ENCODE data around the gene SH3TC1.

- TF ChIP-seq CTCF (IDR thresholded peaks at IDR 0.05; ENCODE audit: insufficient read depth, low read length) (no peak), REST (IDR thresholded peaks at IDR 0.05; ENCODE audit: insufficient replicate concordance, low read depth) (no peak)
Observed at GRCh38 chr4:8259743-8260430, 60.8 kb downstream of the SH3TC1 start.
